AG09319 (cell line): ENCODE results near the gene OR56A5.

Source experiments
- DNase-seq: peaks from one replicate; pipeline ENCODE4 v3.0.0-alpha.2; 2010; ENCODE audit warnings: low read depth; ENCODE audit errors: extremely low read depth
- TF ChIP-seq, protein P1 (sequence below): IDR thresholded peaks from 2 replicates; pipeline ENCODE4 v1.5.1; 2011; ENCODE audit warnings: low read depth, mild to moderate bottlenecking, inconsistent platforms, low read length, moderate library complexity

Gene OR56A5

GRCh38 chr11:5933116-5933515 lies 35.2 kb downstream of the OR56A5 start:
- DNase-seq: no peak
- TF ChIP-seq, protein P1, sequence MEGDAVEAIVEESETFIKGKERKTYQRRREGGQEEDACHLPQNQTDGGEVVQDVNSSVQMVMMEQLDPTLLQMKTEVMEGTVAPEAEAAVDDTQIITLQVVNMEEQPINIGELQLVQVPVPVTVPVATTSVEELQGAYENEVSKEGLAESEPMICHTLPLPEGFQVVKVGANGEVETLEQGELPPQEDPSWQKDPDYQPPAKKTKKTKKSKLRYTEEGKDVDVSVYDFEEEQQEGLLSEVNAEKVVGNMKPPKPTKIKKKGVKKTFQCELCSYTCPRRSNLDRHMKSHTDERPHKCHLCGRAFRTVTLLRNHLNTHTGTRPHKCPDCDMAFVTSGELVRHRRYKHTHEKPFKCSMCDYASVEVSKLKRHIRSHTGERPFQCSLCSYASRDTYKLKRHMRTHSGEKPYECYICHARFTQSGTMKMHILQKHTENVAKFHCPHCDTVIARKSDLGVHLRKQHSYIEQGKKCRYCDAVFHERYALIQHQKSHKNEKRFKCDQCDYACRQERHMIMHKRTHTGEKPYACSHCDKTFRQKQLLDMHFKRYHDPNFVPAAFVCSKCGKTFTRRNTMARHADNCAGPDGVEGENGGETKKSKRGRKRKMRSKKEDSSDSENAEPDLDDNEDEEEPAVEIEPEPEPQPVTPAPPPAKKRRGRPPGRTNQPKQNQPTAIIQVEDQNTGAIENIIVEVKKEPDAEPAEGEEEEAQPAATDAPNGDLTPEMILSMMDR: no peak

- DNase-seq: no peak
- TF ChIP-seq, protein P1: no peak
These were observed 35.6 kb downstream of the OR56A5 start for GRCh38 chr11:5932671-5933070.

DNA sequence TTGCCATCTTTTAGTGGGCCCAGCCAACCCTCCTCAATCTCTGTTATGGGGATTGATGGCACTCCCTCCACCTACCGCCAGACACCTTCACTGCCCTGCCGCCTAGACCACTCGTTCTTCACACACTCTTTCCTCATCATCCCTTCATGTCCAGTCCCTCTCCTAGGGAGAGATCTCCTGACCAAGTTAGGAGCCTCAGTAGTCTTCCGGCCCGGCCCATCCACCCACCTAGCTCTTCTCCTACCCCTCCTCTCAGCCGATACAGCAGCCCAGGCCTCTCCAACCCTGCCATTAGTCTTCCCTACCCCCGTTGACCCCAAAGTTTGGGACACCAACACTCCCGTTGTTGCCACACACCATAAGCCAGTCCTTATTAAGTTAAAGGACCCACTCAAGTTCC lies 37.2 kb downstream of the OR56A5 start:
- TF ChIP-seq, protein P1: no peak
- DNase-seq: no peak

DNA sequence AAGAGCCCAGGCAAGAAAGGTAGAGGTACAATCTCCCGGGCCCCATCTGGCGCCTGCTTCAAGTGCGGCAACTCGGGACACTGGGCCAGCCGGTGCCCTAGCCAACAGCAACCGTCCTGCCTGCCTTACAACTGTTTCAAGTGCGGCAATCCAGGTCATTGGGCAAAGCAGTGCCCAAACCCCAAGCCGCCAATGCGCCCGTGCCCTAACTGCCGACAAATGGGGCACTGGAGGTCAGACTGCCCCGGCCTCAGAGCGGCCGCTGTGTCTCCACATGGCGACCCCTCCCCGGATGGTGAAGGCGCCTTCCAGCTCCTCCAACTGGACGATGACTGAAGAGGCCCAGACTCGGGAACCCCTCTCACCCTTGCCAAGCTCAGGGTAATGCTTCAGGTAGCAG lies 37.7 kb downstream of the OR56A5 start:
- no peak for DNase-seq
- TF ChIP-seq, protein P1: no peak

DNA sequence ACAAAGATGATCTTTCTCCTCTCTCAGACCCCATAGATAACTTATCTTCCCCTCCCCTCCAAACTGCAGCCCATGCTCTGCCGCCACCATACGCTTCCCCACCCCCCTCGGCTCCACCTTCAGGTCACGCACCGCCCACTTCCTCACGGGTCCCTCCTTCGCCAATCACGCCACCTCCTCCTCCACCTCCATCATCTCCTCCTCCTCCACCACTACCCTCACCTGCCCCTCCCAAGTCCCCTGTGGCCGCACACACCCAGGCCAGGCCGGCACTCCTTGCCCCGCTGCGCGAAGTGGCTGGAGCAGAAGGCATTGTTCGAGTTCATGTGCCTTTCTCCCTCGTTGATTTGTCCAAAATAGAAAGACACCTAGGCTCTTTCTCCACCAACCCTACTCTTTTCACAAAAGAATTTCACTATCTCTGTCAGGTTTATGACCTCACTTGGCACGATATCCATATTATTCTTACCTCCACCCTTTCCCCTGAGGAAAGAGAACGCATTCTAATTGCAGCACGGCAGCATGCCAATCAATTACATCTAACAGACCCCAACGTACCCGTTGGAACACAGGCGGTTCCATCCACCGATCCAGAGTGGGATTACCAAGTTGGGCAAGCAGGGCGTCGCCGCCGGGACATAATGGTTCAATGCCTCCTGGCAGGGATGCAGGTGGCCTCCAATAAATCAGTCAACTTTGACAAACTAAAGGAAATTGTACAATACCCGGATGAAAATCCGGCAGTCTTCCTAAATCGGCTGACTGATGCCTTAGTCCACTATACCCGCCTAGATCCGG lies 38.5 kb downstream of the OR56A5 start:
- no peak for DNase-seq
- TF ChIP-seq, protein P1: no peak

DNA sequence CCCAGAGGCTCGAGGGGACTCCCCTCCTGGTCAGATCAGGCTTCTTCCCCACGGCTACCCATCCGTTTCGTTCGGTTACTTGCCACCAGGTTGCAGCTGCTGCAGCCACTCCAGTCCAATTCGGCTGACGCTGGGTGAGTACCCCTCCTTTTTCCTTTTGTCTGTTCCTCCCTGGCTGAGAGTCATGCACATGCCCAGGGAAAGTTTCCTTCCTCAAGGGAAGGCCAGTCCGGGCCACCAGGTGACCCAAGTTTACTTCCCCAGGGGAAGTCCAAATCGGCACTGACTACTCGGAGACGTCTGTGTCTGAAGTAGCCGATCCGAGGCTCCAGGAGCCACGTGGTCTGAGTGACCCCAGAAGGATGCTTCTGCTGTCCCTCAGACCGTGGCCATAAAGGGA lies 39.5 kb downstream of the OR56A5 start:
- DNase-seq: no peak
- TF ChIP-seq, protein P1: no peak

GRCh38 chr11:5928271-5928670 lies 40.0 kb downstream of the OR56A5 start:
- no peak for DNase-seq
- TF ChIP-seq, protein P1: no peak
